ENCODE measurements around the gene HEPH.
"Not testable (repeated sequence)": the region's sequence is repeated elsewhere in the genome, so short reads cannot be mapped to it uniquely, and the experiment has no call there.

HEPH gene, protein sequence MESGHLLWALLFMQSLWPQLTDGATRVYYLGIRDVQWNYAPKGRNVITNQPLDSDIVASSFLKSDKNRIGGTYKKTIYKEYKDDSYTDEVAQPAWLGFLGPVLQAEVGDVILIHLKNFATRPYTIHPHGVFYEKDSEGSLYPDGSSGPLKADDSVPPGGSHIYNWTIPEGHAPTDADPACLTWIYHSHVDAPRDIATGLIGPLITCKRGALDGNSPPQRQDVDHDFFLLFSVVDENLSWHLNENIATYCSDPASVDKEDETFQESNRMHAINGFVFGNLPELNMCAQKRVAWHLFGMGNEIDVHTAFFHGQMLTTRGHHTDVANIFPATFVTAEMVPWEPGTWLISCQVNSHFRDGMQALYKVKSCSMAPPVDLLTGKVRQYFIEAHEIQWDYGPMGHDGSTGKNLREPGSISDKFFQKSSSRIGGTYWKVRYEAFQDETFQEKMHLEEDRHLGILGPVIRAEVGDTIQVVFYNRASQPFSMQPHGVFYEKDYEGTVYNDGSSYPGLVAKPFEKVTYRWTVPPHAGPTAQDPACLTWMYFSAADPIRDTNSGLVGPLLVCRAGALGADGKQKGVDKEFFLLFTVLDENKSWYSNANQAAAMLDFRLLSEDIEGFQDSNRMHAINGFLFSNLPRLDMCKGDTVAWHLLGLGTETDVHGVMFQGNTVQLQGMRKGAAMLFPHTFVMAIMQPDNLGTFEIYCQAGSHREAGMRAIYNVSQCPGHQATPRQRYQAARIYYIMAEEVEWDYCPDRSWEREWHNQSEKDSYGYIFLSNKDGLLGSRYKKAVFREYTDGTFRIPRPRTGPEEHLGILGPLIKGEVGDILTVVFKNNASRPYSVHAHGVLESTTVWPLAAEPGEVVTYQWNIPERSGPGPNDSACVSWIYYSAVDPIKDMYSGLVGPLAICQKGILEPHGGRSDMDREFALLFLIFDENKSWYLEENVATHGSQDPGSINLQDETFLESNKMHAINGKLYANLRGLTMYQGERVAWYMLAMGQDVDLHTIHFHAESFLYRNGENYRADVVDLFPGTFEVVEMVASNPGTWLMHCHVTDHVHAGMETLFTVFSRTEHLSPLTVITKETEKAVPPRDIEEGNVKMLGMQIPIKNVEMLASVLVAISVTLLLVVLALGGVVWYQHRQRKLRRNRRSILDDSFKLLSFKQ

DNA sequence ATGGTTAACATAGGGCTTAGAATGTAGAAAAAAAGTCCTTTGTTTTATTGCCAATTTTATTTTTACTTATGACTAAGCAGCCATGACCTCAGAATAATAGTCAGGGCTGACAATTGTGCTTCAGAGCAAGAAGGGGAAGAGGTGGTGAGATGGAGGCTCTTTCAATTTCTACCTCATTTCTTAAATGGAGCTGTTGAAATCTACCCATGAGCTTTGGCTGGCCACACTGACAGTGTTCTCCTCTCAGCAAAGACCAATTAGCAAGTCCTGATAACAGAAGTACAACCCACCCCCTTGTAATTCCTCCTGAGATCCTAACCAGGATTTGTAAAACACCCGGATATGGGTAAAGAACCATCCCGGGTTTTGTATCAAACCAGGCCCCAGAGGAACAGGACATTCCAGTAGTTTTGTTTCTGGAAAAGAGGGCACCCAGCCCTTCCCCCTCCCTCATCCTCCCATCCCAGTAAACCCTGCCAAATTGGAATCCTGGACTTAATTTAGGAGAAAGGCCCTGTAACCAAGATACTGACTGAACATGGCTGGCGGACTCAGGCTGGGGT lies at the start of gene HEPH:
Gene HEPH, plus strand, starts transcription at position 399 of the 563 bp plus-strand sequence. CDS start 6,324 bp downstream, outside the sequence.
- DNase-seq (ENCODE audit: low spot score) = peak; percentile 0

DNA sequence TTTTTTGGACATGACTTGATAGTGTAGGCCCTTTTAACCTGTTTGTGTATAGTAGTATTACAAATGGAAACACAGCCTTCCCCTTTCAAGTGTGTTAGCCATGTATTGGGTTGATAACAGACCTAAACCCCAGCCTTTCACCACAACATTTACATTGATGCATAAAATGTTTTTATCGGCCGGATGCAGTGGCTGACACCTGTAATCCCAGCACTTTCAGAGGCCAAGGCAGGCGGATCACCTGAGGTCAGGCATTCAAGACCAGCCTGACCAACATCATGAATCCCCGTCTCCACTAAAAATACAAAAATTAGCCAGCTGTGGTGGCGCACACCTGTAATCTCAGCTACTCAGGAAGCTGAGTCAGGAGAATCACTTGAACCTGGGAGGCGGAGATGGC lies 45.3 kb upstream of the HEPH start:
- DNase-seq (ENCODE audit: low spot score) = not testable (repeated sequence)

DNA sequence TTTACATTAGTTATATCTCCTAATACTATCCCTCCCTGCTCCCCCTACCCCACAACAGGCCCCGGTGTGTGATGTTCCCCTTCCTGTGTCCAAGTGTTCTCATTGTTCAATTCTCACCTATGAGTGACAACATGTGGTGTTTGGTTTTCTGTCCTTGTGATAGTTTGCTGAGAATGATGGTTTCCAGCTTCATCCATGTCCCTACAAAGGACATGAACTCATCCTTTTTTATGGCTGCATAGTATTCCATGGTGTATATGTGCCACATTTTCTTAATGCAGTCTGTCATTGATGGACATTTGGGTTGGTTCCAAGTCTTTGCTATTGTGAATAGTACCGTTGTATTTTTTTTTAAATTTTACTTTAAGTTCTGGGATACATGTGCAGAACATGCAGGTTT lies 42.7 kb upstream of the HEPH start:
- not testable (repeated sequence) for DNase-seq (ENCODE audit: low spot score)

DNA sequence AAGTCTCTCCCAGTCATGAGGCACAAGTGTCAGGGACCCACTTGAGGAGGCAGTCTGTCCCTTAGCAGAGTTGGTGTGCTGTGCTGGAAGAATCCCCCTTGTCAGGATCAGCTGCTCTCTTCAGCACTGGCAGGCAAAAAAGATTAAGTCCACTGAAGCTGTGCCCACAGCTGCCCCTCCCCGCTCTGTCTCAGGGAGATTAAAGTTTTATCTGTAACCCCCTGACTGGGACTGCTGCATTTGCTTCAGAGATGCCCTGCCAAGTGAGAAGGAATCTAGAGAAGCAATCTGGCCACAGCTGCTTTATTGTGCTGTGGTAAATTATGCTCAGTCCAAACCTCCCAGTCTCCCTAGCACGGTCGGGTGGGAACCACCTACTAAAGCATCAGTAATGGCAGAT lies 37.4 kb upstream of the HEPH start:
- no peak for DNase-seq (ENCODE audit: low spot score)

DNA sequence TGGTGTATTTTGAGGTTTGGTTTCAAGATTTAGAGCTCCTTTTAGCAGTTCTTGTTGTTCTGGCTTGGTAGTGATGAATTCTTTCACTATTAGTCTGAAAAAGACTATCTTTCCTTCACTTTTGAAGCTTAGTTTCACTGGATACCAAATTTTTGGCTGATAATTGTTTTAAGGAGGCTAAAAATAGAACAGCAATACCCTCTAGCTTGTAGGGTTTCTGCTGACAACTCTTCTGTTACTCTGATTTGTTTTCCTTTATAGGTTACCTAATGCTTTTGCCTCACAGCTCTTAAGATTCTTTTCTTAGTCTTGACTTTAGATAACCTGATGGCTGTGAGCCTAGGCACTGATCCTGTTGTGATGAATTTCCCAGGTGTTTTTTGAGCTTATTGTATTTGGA lies 33.6 kb upstream of the HEPH start:
- DNase-seq (ENCODE audit: low spot score) = no peak

DNA sequence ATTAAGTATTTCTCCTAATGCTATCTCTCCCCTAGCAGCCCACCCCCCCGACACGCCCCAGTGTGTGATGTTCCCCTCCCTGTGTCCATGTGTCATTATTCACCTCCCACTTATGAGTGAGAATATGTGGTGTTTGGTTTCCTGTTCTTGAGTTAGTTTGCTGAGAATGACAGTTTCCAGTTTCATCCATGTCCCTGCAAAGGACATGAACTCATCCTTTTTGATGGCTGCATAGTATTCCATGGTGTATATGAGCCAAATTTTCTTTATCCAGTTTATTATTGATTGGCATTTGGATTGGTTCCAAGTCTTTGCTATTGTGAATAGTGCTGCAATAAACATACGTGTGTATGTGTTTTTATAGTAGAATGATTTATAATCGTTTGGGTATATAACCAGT lies 28.8 kb upstream of the HEPH start:
- not testable (repeated sequence) for DNase-seq (ENCODE audit: low spot score)

DNA sequence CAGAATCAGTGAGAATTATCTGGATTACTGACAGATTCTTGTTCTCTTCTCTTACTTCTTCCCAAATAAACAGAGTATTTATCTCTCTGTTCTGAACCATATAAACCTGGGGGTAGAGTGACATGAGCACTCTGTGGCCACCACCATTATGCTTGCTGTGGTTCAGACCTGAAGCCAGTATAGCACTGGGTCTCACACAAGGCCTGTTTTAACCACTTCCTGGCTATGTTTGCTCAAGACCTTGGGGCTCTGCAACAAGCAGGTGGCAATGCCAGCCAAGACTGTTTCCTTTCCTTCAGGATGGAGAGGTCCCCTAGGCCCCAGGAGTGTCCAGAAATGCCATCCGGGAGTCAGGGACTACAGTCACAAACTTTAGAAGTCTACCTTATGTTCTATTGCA lies 21.7 kb upstream of the HEPH start:
- no peak for DNase-seq (ENCODE audit: low spot score)

DNA sequence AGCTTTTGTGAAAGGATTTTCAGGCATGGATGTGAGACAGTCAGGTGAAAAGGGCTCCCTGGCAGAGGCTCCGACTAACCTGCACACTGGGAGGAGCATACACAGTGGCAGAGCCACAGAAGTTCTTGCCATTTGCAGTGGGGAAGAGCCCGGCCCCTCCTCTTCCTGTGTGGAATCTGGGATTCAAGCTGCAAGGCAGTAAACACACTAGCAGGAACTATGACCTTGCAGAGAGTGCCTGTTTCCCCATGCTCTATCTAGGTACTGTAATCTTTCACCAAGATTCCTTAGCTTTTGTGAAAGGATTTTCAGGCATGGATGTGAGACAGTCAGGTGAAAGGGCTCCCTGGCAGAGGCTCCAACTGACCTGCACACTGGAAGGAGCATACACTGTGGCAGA lies 19.8 kb upstream of the HEPH start:
- no peak for DNase-seq (ENCODE audit: low spot score)

DNA sequence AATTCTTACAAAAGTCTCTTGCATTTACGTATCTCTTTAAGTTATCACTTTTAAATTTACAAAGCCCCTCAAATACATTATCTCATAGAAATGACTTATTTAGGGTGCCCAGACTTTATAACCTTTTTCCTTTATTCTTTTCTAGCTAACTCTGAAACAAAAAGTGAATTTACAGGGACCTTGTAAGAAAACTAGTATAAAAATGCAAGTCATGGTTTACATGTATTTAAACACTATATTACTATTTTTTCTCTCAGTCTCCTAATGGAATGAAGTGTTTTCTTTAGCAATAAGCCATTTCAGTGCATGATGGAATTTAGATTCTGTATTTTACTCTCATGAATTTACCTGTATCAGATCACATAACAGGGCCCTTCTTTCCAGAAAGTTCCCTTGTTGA lies 14.5 kb upstream of the HEPH start:
- DNase-seq (ENCODE audit: low spot score) = no peak

DNA sequence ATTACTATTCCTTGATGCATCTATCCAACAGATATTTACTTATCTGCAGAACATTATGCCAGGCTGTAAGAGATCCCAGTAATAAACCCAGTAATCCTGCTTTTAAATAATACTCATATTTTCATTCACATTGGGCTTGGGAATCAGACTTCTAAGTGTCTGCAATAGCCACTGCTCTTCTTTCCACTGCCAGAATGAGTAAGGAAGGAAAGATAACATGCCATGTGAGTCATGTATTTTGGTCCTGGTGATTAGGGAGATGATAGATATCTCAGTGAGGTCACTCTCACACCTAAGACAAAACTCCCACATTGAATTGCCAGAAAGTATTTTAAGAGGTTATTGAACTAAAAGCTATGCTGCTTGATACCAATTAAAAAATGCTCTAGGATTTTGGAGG lies 13.9 kb upstream of the HEPH start:
- DNase-seq (ENCODE audit: low spot score) = no peak

DNA sequence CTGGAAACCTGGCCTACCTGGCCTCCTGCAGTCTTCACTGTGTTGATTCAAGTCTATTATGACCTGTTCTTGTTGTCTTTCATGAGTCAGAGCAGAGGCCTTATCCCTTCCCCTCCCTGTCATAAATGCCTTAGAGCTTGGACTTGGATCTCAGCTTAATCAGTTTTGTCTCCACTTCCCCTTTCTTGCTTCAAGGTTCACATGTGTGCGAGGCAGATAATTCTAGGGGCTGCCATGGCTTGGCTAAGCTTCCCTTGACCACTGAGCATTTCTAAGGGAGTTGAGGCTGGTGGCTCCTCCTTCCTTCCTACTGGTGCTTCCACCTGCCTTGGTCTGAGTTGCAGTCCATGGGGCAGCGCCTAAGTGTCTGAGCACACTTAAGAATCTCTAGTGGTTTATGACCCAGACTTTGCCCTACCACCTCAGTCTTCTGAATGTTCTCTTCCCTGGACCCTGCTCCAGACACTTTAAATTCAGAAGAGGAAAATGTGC lies 1.7 kb upstream of the HEPH start:
- no peak for DNase-seq (ENCODE audit: low spot score)

DNA sequence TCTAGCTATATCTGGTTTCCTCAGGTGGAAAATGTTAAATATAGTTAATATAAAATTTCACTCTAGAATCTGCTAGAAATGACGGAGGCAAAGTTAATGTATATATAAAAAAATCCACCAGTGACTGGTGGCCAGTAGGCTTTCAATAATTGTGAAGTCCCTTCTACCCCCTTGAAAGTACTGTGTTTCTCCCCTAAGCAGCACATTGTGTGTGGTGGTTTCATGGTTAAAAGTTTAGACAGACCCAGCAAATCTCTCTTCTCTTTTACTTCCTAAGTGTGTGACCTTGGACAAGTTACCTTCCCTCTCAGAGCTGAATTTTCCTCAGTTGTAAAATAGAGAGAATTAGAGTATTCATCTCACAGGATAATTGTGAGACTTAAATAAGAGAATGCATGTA lies 600 bp upstream of the HEPH start:
- DNase-seq (ENCODE audit: low spot score) = no peak

DNA sequence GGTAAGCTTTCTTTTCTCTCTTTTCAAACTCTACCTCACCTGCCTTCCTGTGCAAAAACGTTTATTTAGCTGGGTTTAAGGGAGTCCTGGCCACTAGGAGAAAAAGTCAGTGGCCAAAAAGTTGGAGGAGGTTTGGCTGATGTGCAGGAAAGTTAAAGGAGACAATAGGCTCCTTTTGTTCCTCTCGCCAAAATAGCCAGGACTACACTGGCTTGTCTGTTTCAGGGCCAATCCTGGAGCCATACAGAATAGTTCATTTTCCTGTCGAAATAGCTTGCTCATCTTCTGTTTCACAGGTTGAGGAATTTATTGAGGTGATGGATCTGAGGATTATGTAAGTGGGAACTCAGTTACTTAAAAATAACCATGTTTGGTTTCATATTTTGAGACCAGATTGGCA lies 423 bp downstream of the HEPH start:
- no peak for DNase-seq (ENCODE audit: low spot score)

DNA sequence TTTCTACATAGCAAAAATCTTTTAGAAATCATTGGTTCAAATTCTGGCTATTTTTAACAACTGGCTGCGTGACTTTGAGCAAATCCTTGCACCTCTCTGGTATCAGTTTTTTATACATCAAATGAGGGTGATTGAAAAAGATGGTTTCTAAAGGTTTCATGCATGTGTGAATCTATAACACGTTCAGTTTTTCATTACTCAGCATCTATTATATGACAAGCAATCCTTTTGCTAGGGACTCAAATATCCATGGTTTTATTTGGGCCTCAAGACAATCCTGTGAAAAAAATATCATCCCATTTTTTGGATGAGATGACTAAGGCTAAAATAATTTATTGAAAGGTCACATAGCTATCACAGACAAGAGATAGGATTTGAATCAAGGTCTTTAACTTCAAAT lies 884 bp downstream of the HEPH start:
- DNase-seq (ENCODE audit: low spot score) = no peak

DNA sequence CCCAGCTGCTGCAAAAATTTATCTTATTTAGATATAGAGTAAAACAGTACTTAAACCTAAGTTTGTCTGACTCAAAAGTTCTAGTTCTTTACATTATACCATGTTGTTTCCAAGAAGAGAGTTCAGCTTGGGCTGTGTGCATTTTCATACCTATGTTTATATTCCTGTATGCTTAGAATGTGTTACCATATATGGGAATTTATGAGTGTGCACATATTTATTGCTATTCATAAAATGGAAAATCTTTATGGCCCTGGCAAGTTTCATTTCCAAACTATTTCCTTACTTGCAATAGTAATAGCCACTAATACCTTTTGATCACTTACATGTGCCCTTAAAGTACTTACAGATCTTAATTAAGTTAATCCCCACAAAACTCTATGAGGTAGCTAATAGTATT lies 2.6 kb downstream of the HEPH start:
- DNase-seq (ENCODE audit: low spot score) = no peak

DNA sequence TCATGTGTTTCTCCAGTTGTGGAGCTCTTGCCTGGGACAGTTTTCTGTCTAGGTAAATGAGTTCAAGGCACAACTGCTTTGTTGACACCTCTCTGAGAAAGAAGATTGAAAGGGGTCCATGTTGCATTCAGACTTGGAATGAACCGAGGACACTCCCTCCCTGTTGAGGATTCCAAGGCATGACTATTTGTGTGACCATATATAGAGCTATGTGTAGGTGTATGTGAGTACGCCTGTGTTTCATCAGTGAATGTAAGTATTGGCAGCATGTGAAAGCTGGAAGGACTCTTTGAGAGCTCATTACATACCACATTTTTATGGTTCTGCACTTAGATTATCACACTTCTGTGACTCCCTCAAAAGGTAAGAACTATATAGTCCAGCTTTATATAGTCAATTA lies 3.4 kb downstream of the HEPH start:
- no peak for DNase-seq (ENCODE audit: low spot score)

DNA sequence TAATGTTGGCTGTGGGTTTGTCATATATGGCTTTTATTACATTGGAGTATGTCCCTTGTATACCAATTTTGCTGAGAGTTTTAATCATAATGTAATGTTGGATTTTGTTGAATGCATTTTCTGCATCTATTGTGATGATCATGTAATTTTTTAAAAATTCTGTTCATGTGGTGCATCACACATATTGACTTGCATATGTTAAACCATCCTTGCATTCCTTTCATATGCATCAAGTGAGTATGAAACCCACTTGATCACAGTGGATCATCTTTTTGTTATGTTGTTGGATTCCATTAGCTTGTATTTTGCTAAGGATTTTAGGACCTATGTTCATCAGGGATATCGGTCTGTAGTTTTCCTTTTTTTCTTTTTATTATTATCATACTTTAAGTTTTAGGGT lies 12.1 kb downstream of the HEPH start:
- DNase-seq (ENCODE audit: low spot score) = no peak

DNA sequence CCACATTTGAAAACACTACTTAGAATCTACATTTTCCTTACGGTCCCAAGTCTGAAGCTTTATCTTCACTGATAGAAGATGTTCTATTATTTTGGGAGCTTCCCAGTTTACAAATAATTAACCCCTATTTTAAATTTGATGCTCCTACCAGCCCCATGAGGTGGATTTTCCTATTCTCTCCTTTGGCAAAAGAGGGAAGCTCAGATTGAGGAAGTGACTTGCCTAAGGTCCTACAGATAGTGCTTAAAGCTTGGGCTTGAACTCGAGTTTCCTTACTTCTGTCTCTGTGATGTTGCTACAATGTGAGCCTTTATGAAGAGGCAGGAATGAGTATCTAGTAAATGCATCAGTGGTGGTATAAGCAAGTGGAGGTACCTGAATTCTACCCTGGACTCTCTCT lies 27.5 kb downstream of the HEPH start:
- no peak for DNase-seq (ENCODE audit: low spot score)

DNA sequence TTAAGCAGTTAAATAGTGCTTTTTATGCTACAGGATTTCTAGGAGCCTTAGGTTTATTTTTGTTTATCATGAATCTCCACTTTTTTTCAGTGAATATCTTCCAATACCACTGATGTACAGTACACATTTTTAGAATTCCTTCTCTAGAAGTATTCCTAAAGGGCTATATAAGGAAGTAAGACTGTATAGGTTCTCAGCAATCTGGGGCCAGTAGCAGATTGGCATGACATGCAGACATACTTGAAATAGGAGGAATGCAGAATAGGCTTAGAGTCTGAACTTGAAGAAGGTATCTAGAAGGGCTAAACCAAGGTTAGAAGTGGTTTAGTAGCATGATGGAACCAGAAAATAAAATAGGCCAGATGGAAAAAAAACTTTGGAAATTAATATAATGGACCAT lies 29.8 kb downstream of the HEPH start:
- no peak for DNase-seq (ENCODE audit: low spot score)

DNA sequence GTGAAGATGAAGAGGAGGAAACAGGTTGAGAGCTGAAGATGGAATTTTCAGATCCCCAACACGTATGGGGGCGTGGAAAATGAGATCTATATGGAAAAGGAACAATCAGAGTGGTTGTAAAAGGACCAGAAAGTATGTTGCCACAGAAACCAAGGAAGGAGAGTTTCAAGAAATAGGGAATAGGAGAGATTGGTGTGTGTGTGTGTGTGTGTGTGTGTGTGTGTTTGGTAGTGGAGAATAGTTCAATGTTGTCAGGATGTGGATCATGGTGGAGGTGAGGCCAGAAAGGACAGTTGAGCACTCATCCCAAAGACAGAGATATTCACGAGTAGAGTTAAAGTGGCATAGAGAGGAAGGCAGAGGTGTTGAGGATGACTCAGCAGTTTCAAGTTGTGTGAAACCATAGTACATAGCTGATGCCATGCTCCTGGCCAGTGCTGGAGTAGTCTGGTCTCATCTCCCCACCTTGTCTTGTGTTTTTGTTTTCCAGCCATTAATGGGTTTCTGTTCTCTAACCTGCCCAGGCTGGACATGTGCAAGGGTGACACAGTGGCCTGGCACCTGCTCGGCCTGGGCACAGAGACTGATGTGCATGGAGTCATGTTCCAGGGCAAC lies 36.1 kb downstream of the HEPH start:
- DNase-seq (ENCODE audit: low spot score) = no peak

DNA sequence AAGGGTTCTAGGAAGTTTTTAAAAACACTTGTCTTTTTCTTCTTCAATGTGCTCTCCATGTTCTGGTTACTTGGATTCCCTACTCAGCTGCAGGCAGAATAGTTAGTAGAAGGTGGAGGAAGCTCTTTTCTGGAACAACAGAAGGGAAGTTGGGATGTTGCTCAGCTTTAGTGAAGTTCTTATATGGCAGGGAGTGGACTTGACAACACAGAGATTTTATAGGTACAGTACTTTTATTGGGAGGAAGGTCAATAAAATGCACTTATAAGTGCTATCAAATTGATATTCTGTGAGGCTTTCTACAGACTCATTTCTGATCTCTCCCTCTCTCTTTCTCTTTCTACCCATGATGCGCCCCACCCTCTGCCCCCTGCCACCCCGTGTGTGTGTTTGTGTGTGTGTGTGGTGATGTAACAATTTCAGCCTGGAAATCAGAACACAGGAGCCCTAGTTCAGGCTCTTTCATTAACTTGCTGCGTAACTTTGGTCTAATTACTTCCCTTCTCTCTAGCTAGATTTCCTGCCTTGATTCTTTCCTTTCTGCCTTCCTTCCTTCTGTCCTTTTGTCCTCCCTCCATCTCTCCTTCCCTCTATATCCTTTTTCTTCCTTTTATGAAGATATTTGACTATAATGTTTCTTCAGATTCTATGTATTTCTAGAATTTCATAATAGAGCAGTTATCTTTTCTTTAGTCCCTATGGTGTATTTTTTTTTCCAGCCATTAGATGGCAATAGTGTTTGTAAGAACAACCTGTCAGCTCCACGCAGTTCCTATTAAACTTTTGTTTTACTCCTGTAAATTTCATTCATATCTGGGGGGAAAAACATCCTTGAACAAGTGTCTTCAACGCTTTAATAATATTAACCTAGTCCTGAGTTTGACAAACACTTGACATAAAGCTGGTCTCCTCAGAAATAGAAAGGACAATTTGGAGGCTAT lies 37.1 kb downstream of the HEPH start:
- DNase-seq (ENCODE audit: low spot score) = no peak

Data from cerebellar cortex (tissue), 1 donor.